Epithelial cell of esophagus (primary cell): ENCODE measurements around the gene IDH3A.

Source experiments
- DNase-seq: peaks from one replicate; pipeline ENCODE4 v3.0.0; 2010; ENCODE audit warnings: low read depth
- H3K4me3 ChIP-seq: 2 replicates; pipeline ENCODE4 v1.5.1; 2011; ENCODE audit warnings: mild to moderate bottlenecking, low read length, control low read depth
- CTCF ChIP-seq: IDR thresholded peaks from 2 replicates; pipeline ENCODE4 v1.5.1; 2011; ENCODE audit warnings: low read depth, mild to moderate bottlenecking, low read length, control low read depth, inconsistent platforms; ENCODE audit not compliant: insufficient read depth; ENCODE audit errors: missing control alignments

Gene IDH3A

GRCh38 chr15:78212008-78212407, 62.8 kb downstream of the IDH3A start:
- no peak overlapping the region for H3K4me3 ChIP-seq
- no peak for TF ChIP-seq CTCF
- DNase-seq = no peak

- TF ChIP-seq CTCF = no peak
- H3K4me3 ChIP-seq = no peak overlapping the region
- peak; percentile 69 for DNase-seq
Observed at GRCh38 chr15:78212546-78213424, 63.6 kb downstream of the IDH3A start.

GRCh38 chr15:78213425-78213750, 64.2 kb downstream of the IDH3A start:
- no peak for DNase-seq
- no peak for TF ChIP-seq CTCF
- H3K4me3 ChIP-seq = no peak overlapping the region

GRCh38 chr15:78213956-78214355, 64.8 kb downstream of the IDH3A start:
- TF ChIP-seq CTCF = no peak
- no peak overlapping the region for H3K4me3 ChIP-seq
- no peak for DNase-seq

GRCh38 chr15:78216276-78217104, 67.3 kb downstream of the IDH3A start:
- no peak overlapping the region for H3K4me3 ChIP-seq
- TF ChIP-seq CTCF = no peak
- DNase-seq = peak; percentile 88

- DNase-seq = no peak
- H3K4me3 ChIP-seq = no peak overlapping the region
- no peak for TF ChIP-seq CTCF
Observed at GRCh38 chr15:78220713-78221112, 71.6 kb downstream of the IDH3A start.
